ENCODE measurements around the gene STRIP2. TPM values are rescaled to one million over a fixed set of nuclear protein-coding genes. Genes with fewer than 3 reads are reported as not detected.

Gene STRIP2
- total and polyA plus RNA-seq, 2 of the 13 experiments (the other 11 are each of a cell fraction or from before 2014, with no cell fraction given) = 3.9 to 8.2 TPM

DNA sequence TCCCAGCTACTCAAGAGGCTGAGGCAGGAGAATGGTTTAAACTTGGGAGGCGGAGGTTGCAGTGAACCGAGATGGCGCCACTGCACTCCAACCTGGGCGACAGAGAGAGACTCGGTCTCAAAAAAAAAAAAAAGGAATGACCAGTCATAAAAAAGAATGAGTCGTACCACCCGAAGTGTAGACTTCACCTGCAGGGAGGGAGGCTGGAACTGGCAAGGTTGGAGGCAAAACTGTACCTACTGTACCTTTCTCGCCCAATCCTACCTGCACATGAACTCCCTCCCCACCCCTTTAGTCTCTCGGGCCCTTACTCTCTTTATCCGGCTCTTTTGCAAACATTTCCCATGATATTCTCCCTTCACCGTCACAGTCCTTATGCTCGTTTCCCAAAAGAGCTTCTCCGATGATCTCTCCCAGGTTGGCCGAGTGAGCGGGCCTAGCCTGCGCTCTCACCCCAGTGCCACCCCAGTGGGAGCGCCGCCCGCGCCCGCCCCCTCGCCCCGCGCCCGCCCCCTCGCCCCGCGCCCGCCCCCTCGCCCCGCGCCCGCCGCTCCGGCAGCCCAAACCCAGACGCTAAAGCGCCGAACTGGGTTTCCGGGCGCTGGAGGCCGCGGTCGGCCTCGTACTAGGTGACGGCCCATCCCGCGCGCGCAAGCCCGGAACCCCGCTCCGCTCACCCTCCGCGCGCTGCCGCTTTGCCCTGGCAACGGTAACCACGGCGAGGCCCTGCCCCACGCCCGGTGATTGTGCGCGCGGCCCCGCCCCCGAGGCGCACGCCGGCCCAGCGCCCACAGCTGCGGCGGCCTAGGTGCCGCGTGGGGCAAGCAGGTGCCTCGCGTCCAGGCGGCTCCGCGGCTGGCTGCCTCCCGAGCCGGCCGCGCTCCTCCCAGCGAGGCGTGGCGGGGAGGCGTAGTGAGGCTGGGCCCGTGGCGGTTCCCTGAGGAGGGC lies 67.8 kb downstream of the STRIP2 start, which contains the start of gene SMKR1:
TSS of gene SMKR1 (plus strand) at position 772 of the 948 bp plus-strand sequence. CDS start 294 bp downstream, outside the sequence.
- Histone ChIP-seq H3K4me1 (ENCODE audit: insufficient read depth, low read length) (peaks cover 25% of the 10 kb centered on the region), H3K9me3 (ENCODE audit: low read length) (no peaks in the 10 kb centered on the region), H3K9ac (ENCODE audit: insufficient read depth, low read depth, low read length) (no peak within 1 kb of the TSS), H3K79me2 (ENCODE audit: insufficient read depth, low read length) (no peaks in the 10 kb centered on the region), H4K20me1 (ENCODE audit: insufficient read depth, low read length) (no peaks in the 10 kb centered on the region), H3K27me3 (ENCODE audit: control insufficient read depth in 1 of 2, insufficient read depth in 2 of 2, low read length in 2 of 2) (peaks cover 2 to 36% of the 10 kb centered on the region in 2 experiments; a peak in 4 of 5 replicates), H3K4me3 (replicated peaks in 1 of 3; ENCODE audit: insufficient read depth in 1 of 3, low read depth in 2 of 3, low read length in 3 of 3) (peak within 1 kb of the TSS; percentile 51 to 70 (median 55)), H3K27ac (ENCODE audit: extremely low read length, insufficient read depth, low read length) (no peak within 1 kb of the TSS), H2AFZ (ENCODE audit: low read length) (no peak within 1 kb of the TSS), H3K36me3 (replicated peaks in 1 of 2; ENCODE audit: control insufficient read depth in 1 of 2, insufficient read depth in 2 of 2, low read length in 2 of 2) (no peaks in the 10 kb centered on the region), H3K4me2 (ENCODE audit: low read depth, low read length) (peak within 1 kb of the TSS; percentile 96)
- intact Hi-C loops (cut with micrococcal nuclease; ENCODE audit: unreplicated experiment) (no loop called here), in situ Hi-C loops (cut with HindIII; ENCODE audit: extremely low pct_ligation_motif_present, low pct_unique_long_range_greater_than_20kb) (no loop called here)
- WGBS (ENCODE audit: low lambda C conversion rate) = 5% methylated on average over 16 of the region's 89 CpGs
- no TSS peak for BruUV-seq (replicated peaks)
- ChIA-PET CTCF (ENCODE audit: low intra/inter-chr PET ratio, low total read pairs) (no interaction called here), POLR2A (no interaction called here)
- ATAC-seq (peak; percentile 77), FAIRE-seq (no peak), DNase-seq (ENCODE audit: low spot score) (no peak)
- 0 out of 2 replicates have a peak, but pooled peaks have one; percentile 37 for TF ChIP-seq ZNF562 (CRISPR knock-in tag; IDR thresholded peaks at IDR 0.05; ENCODE audit: borderline replicate concordance)
- TF ChIP-seq NONO (IDR thresholded peaks at IDR 0.05) = no peak
- TF ChIP-seq NONO (CRISPR knock-in tag; conservative IDR thresholded peaks at IDR 0.05) = 0 out of 2 replicates have a peak, but pooled peaks have one; percentile 41
- TF ChIP-seq EEA1 (CRISPR knock-in tag; IDR thresholded peaks at IDR 0.05; ENCODE audit: borderline replicate concordance) = no peak
- 0 out of 2 replicates have a peak, but pooled peaks have one; percentile 30 for TF ChIP-seq U2AF2 (IDR thresholded peaks at IDR 0.05; ENCODE audit: low read depth, low read length)
- peak; percentile 10; the same call in 1 of the 2 replicates for TF ChIP-seq ZNF768 (CRISPR knock-in tag; IDR thresholded peaks at IDR 0.05)
- TF ChIP-seq MAX (IDR thresholded peaks at IDR 0.05) = peak; percentile 71
- TF ChIP-seq MYC (CRISPR knock-in tag; IDR thresholded peaks at IDR 0.05; ENCODE audit: borderline replicate concordance) = 0 out of 2 replicates have a peak, but pooled peaks have one; percentile 44
- TF ChIP-seq ZFX (CRISPR knock-in tag; IDR thresholded peaks at IDR 0.05; ENCODE audit: low read depth) = peak; percentile 54; the same call in 1 of the 2 replicates
- no peak for TF ChIP-seq DNMT3B (CRISPR knock-in tag; conservative IDR thresholded peaks at IDR 0.05)
- TF ChIP-seq ZNF616 (CRISPR knock-in tag; IDR thresholded peaks at IDR 0.05; ENCODE audit: low read depth) = 0 out of 2 replicates have a peak, but pooled peaks have one; percentile 26
- TF ChIP-seq RFX3 (CRISPR knock-in tag; IDR thresholded peaks at IDR 0.05) = peak; percentile 67
- TF ChIP-seq RFX1 (IDR thresholded peaks at IDR 0.05) = peak; percentile 75
- peak; percentile 33; the same call in 1 of the 2 replicates for TF ChIP-seq GABPB1 (CRISPR knock-in tag; IDR thresholded peaks at IDR 0.05)
- TF ChIP-seq UBTF (CRISPR knock-in tag; IDR thresholded peaks at IDR 0.05) = peak; percentile 30; the same call in 1 of the 2 replicates
- TF ChIP-seq MXI1 (IDR thresholded peaks at IDR 0.05; ENCODE audit: borderline replicate concordance, low read depth, low read length) = peak; percentile 47; the same call in 1 of the 3 replicates
- TF ChIP-seq ZNF770 (CRISPR knock-in tag; IDR thresholded peaks at IDR 0.05) = peak; percentile 25; the same call in 1 of the 2 replicates
